CD14-positive monocyte (primary cell): ENCODE results near the gene PRLR. TPM values are rescaled to one million over a fixed set of nuclear protein-coding genes. Genes with fewer than 3 reads are reported as not detected.
"Not testable (repeated sequence)": the region's sequence is repeated elsewhere in the genome, so short reads cannot be mapped to it uniquely, and the experiment has no call there.

ENCODE experiments used
- DNase-seq, 3 donors: peaks; one replicate each; pipeline ENCODE4 v3.0.0-alpha.2; 2011 to 2022
- H2AFZ ChIP-seq: 2 replicates; pipeline ENCODE4 v1.6.0; 2012; ENCODE audit warnings: mild to moderate bottlenecking, low read depth, low read length, inconsistent platforms; ENCODE audit not compliant: insufficient read depth, poor library complexity, severe bottlenecking
- H3K27ac ChIP-seq, 2 donors: 1 replicate in 1 of 2; 2 replicates in 1 of 2; pipeline ENCODE4 v1.5.1; 2012 to 2013; ENCODE audit warnings: low read length in 2 of 2, control low read depth in 1 of 2, inconsistent platforms in 1 of 2, low read depth in 1 of 2, mild to moderate bottlenecking in 1 of 2
- H3K27me3 ChIP-seq, 2 donors: one replicate each; pipeline versions ENCODE4 v1.6.0 to v1.6.1; 2011 to 2013; ENCODE audit warnings: low read length in 2 of 2; ENCODE audit not compliant: control insufficient read depth in 2 of 2, insufficient read depth in 2 of 2
- H3K36me3 ChIP-seq, 2 donors: replicated peaks in 1 of 2; 1 replicate in 1 of 2; 2 replicates in 1 of 2; pipeline versions ENCODE4 v1.5.1 to v1.6.1; 2012 to 2013; ENCODE audit warnings: low read length in 2 of 2, control low read depth in 1 of 2, inconsistent platforms in 1 of 2, mild to moderate bottlenecking in 1 of 2; ENCODE audit not compliant: insufficient read depth in 2 of 2, control insufficient read depth in 1 of 2
- H3K4me1 ChIP-seq, 2 donors: 1 replicate in 1 of 2; 2 replicates in 1 of 2; pipeline versions ENCODE4 v1.5.1 to v1.6.1; 2012 to 2013; ENCODE audit warnings: low read length in 2 of 2, control low read depth in 1 of 2, inconsistent platforms in 1 of 2, mild to moderate bottlenecking in 1 of 2, moderate library complexity in 1 of 2; ENCODE audit not compliant: insufficient read depth in 2 of 2, control insufficient read depth in 1 of 2
- H3K4me2 ChIP-seq: replicated peaks from 2 replicates; pipeline ENCODE3; 2012; ENCODE audit warnings: low read length, moderate library complexity, mild to moderate bottlenecking; ENCODE audit not compliant: poor library complexity, severe bottlenecking; ENCODE audit errors: extremely low read depth
- H3K4me3 ChIP-seq, 3 experiments: fragments of 200-600 bp in 1 of 3; sonication (generic) in 1 of 3; replicated peaks in 1 of 3; 1 replicate in 2 of 3; 2 replicates in 1 of 3; pipeline ENCODE4 v1.5.1; 2011 to 2013; ENCODE audit warnings: low read length in 3 of 3, mild to moderate bottlenecking in 3 of 3, control low read depth in 2 of 3, low read depth in 2 of 3, inconsistent platforms in 1 of 3, moderate library complexity in 1 of 3
- H3K79me2 ChIP-seq: 2 replicates; pipeline ENCODE4 v1.6.0; 2012; ENCODE audit warnings: mild to moderate bottlenecking, control low read depth, inconsistent platforms, low read length, moderate library complexity; ENCODE audit not compliant: insufficient read depth
- H3K9ac ChIP-seq: 2 replicates; pipeline ENCODE4 v1.6.0; 2017; ENCODE audit warnings: low read length, mild to moderate bottlenecking; ENCODE audit not compliant: insufficient read depth, poor library complexity, severe bottlenecking
- H3K9me3 ChIP-seq, 2 donors: replicated peaks in 1 of 2; 1 replicate in 1 of 2; 2 replicates in 1 of 2; pipeline versions ENCODE4 v1.5.1 to v1.6.1; 2012 to 2013; ENCODE audit warnings: low read length in 2 of 2, control low read depth in 1 of 2; ENCODE audit not compliant: control insufficient read depth in 1 of 2, insufficient read depth in 1 of 2
- H4K20me1 ChIP-seq: 2 replicates; pipeline ENCODE4 v1.6.0; 2012; ENCODE audit warnings: mild to moderate bottlenecking, low read length, control low read depth, moderate library complexity; ENCODE audit not compliant: insufficient read depth
- H3K27ac Mint-ChIP-seq, 7 donors: one replicate each; pipeline ENCODE4 v1.8.0; 2020; ENCODE audit warnings: mild to moderate bottlenecking in 7 of 7, mixed read lengths in 7 of 7, moderate library complexity in 6 of 7, inconsistent platforms in 2 of 7
- H3K27me3 Mint-ChIP-seq, 3 donors: one replicate each; pipeline ENCODE4 v1.8.0; 2021 to 2022; ENCODE audit warnings: low read depth in 3 of 3, mild to moderate bottlenecking in 3 of 3, mixed read lengths in 3 of 3, moderate library complexity in 3 of 3, inconsistent platforms in 1 of 3
- H3K36me3 Mint-ChIP-seq, 2 donors: one replicate each; pipeline ENCODE4 v1.8.0; 2020; ENCODE audit warnings: mixed read lengths in 2 of 2, inconsistent platforms in 1 of 2, mild to moderate bottlenecking in 1 of 2
- H3K4me1 Mint-ChIP-seq: one replicate; pipeline ENCODE4 v1.8.0; 2020; ENCODE audit warnings: mild to moderate bottlenecking, mixed read lengths
- H3K4me3 Mint-ChIP-seq, 2 donors: one replicate each; pipeline ENCODE4 v1.8.0; 2020; ENCODE audit warnings: mild to moderate bottlenecking in 2 of 2, mixed read lengths in 2 of 2, moderate library complexity in 1 of 2
- H3K9me3 Mint-ChIP-seq, 7 donors: one replicate each; pipeline ENCODE4 v1.8.0; 2020 to 2022; ENCODE audit warnings: mixed read lengths in 7 of 7, mild to moderate bottlenecking in 6 of 7, moderate library complexity in 6 of 7, inconsistent platforms in 2 of 7
- WGBS: methylation state at CpG from one replicate; pipeline ENCODE4 v1.1.5; 2013; ENCODE audit warnings: missing lambda C conversion rate; ENCODE audit not compliant: insufficient coverage; 5-methylcytosine and 5-hydroxymethylcytosine counted together
- intact Hi-C, 2 donors: fragments of 100-400 bp; cut with micrococcal nuclease; formaldehyde crosslinking; loops; one replicate each; pipeline versions ENCODE4 v1.15.0 to v1.15.1; 2023
- polyA plus RNA-seq, 3 donors: library from polyadenylated mRNA; depleted of rRNA in 1 of 3; unstranded in 2 of 3; stranded (reverse) in 1 of 3; fragments of 300-500 nt in 2 of 3; fragments of >200 nt in 1 of 3; fragmentation: Illumina TruSeq in 2 of 3; gene quantifications; 1 replicate in 2 of 3; 2 replicates in 1 of 3; pipeline ENCODE4 v1.2.3, GENCODE V29; 2012 to 2021
- TF ChIP-seq, protein P1 (sequence below): fragments of 200-600 bp; IDR thresholded peaks from one replicate; pipeline ENCODE4 v1.8.0; 2022; ENCODE audit warnings: antibody characterized with exemption, mild to moderate bottlenecking

The PRLR gene
- polyA plus RNA-seq, 3 donors = 0.12 to 1.7 (median 0.88) TPM

DNA sequence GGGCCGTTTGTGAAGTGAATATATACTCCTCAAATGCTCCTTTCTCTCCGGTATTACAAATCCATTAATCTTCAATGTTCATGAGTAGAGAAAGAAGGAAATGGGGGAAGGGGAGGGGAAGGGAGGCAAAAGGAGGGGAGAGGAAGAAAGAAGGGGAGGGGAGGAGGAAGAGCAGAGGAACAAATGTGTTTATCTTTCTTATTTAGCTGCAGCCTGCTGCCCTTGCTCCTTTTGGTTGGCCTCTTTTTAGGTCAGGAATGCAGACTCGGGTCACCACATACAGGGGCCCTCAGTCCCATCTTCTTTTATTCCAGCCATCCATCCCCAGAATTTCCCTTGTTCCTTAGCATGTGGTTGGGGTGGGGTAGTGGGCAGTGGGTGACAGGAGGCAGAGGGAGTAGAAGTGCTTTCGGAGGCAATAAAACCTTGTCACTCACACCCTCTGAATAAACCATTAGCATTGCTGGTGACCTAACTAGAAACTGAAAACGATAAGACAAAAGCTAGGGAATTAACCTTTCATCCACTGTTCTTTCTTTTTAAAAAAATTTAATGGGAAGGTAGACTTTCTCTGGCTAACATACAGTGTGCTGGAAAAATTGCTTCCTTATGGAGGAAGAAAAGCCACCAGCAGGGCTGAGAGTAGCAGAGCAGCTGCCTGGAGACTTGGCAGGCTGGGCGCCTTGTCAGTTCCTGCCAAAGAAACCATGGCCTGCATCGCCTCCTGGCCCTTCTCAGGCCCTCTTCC is 16.8 kb upstream of the PRLR start:
- Mint-ChIP-seq H3K27ac (no peak overlapping the region), H3K27me3 (peaks cover 0 to 10% (median 8%) of the 10 kb centered on the region in 3 donors), H3K9me3 (peaks cover 0 to 6% (median 3%) of the 10 kb centered on the region in 7 donors), H3K4me1 (peaks cover 15% of the 10 kb centered on the region), H3K4me3 (no peak overlapping the region), H3K36me3 (peaks cover 0 to under 1% of the 10 kb centered on the region in 2 donors)
- Histone ChIP-seq H3K36me3 (no peaks in the 10 kb centered on the region), H3K9me3 (no peaks in the 10 kb centered on the region), H3K4me1 (no peaks in the 10 kb centered on the region), H3K79me2 (no peaks in the 10 kb centered on the region), H3K27me3 (no peaks in the 10 kb centered on the region), H3K4me3 (no peak overlapping the region), H3K9ac (no peak overlapping the region), H3K4me2 (no peak overlapping the region), H2AFZ (no peak overlapping the region), H4K20me1 (no peaks in the 10 kb centered on the region), H3K27ac (no peak overlapping the region)
- no peak for DNase-seq
- intact Hi-C loops = no loop called here
- TF ChIP-seq, protein P1, sequence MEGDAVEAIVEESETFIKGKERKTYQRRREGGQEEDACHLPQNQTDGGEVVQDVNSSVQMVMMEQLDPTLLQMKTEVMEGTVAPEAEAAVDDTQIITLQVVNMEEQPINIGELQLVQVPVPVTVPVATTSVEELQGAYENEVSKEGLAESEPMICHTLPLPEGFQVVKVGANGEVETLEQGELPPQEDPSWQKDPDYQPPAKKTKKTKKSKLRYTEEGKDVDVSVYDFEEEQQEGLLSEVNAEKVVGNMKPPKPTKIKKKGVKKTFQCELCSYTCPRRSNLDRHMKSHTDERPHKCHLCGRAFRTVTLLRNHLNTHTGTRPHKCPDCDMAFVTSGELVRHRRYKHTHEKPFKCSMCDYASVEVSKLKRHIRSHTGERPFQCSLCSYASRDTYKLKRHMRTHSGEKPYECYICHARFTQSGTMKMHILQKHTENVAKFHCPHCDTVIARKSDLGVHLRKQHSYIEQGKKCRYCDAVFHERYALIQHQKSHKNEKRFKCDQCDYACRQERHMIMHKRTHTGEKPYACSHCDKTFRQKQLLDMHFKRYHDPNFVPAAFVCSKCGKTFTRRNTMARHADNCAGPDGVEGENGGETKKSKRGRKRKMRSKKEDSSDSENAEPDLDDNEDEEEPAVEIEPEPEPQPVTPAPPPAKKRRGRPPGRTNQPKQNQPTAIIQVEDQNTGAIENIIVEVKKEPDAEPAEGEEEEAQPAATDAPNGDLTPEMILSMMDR = no peak
- WGBS = no CpG with 5 or more reads among the region's 7 CpGs

DNA sequence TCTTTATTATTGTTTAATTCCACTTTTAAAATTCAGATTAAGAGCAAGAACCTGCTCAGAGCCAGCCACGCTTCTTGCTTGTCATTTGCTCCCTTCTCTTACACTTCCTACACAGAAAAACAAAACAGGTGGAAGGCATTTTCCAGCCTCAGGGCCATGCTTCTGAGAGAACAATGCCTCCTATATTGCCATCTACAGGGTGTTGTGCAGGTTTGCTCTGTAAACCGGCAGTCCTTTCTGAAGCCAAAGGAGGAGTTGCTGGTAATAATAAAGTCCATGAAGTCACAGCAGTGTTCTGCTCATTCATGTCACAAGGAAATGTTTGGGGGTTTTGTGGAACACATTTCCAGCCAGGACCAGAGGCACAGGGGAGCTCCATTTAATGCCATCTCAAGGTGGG is 16.1 kb upstream of the PRLR start:
- H3K27ac ChIP-seq = no peak overlapping the region
- peaks cover 15% of the 10 kb centered on the region for H3K4me1 Mint-ChIP-seq
- no peaks in the 10 kb centered on the region for H3K36me3 Mint-ChIP-seq
- no peak overlapping the region for H3K4me3 ChIP-seq
- peak overlapping the region in 1 of 7 donors; percentile 41 for H3K27ac Mint-ChIP-seq
- H3K4me1 ChIP-seq = no peaks in the 10 kb centered on the region
- no peaks in the 10 kb centered on the region for H3K36me3 ChIP-seq
- peaks cover 0 to 8% (median 7%) of the 10 kb centered on the region in 3 donors for H3K27me3 Mint-ChIP-seq
- H2AFZ ChIP-seq = no peak overlapping the region
- no peaks in the 10 kb centered on the region for H3K79me2 ChIP-seq
- H3K4me3 Mint-ChIP-seq = no peak overlapping the region
- H3K27me3 ChIP-seq = no peaks in the 10 kb centered on the region
- no peaks in the 10 kb centered on the region for H4K20me1 ChIP-seq
- H3K4me2 ChIP-seq = no peak overlapping the region
- H3K9ac ChIP-seq = no peak overlapping the region
- H3K9me3 Mint-ChIP-seq = peaks cover 0 to 5% (median 2%) of the 10 kb centered on the region in 7 donors
- H3K9me3 ChIP-seq = no peaks in the 10 kb centered on the region
- DNase-seq = no peak
- intact Hi-C loops = no loop called here
- WGBS = no CpG with 5 or more reads among the region's 2 CpGs
- TF ChIP-seq, protein P1 = no peak

DNA sequence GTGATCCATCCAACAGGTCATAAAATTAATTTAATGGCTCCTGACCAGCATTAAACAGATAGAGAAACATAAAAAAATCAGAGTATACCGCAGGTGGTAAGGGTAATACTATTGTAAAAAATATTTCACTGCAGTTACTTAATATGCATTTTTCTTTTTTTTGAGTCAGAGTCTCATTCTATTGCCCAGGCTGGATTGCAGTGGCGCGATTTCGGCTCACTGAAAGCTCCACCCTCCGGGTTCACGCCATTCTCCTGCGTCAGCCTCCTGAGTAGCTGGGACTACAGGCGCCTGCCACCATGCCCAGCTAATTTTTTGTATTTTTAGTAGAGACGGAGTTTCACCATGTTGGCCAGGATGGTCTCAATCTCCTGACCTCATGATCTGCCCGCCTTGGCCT is 15.1 kb upstream of the PRLR start:
- intact Hi-C loops, H4K20me1 ChIP-seq: not testable (repeated sequence)
- WGBS = 98% methylated on average over 5 of the region's 10 CpGs

More for the DNA sequence above, 15.1 kb upstream of the PRLR start:
- H3K4me3 Mint-ChIP-seq, H3K79me2 ChIP-seq, DNase-seq, H3K36me3 Mint-ChIP-seq, H3K27me3 Mint-ChIP-seq, H3K4me2 ChIP-seq, H3K9me3 ChIP-seq, H3K36me3 ChIP-seq, H3K27me3 ChIP-seq, H3K4me1 ChIP-seq, H3K9me3 Mint-ChIP-seq, H3K27ac Mint-ChIP-seq, H2AFZ ChIP-seq, H3K9ac ChIP-seq, H3K4me3 ChIP-seq, H3K27ac ChIP-seq: not testable (repeated sequence)
- peaks cover 15% of the 10 kb centered on the region for H3K4me1 Mint-ChIP-seq
